B cell (primary cell): ENCODE results near the gene AP3D1. TPM values are rescaled to one million over a fixed set of nuclear protein-coding genes. Genes with fewer than 3 reads are reported as not detected.

Experiments
- ATAC-seq: fragments of 200-7000 bp; cut with Tn5 transposase; one replicate; pipeline ENCODE4 v1.10.0; 2021; ENCODE audit warnings: low read depth, mild to moderate bottlenecking, moderate number of reproducible peaks, moderate library complexity
- CTCF ChIA-PET: fragments of 350-600 bp; sonication (Branson Sonifier 250); formaldehyde crosslinking; loops from one replicate; lab custom pipeline; 2021; ENCODE audit warnings: antibody characterized with exemption, inconsistent platforms; lab: Charles Lee
- POLR2A ChIA-PET: fragments of 350-600 bp; sonication (Branson Sonifier 250); formaldehyde crosslinking; loops from one replicate; lab custom pipeline; 2021; ENCODE audit warnings: antibody characterized with exemption; lab: Charles Lee
- DNase-seq: peaks from one replicate; pipeline ENCODE4 v3.0.0; 2013
- H2AFZ ChIP-seq: 2 replicates; pipeline ENCODE4 v1.6.1; 2012; ENCODE audit warnings: mild to moderate bottlenecking, low read depth, low read length; ENCODE audit not compliant: insufficient read depth, poor library complexity, severe bottlenecking
- H3K27ac ChIP-seq, 2 donors: 1 replicate in 1 of 2; 2 replicates in 1 of 2; pipeline ENCODE4 v1.5.1; 2012 to 2013; ENCODE audit warnings: low read length in 2 of 2, mild to moderate bottlenecking in 2 of 2, moderate library complexity in 1 of 2
- H3K27me3 ChIP-seq, 4 experiments: fragments of 200-600 bp in 1 of 4; sonication (generic) in 1 of 4; replicated peaks in 1 of 4; 1 replicate in 2 of 4; 2 replicates in 2 of 4; pipeline versions ENCODE4 v1.6.1 to v1.7.0; 2013 to 2016; ENCODE audit warnings: low read length in 3 of 4, mild to moderate bottlenecking in 2 of 4, mixed read lengths in 1 of 4, moderate library complexity in 1 of 4; ENCODE audit not compliant: insufficient read depth in 4 of 4, control insufficient read depth in 3 of 4; ENCODE audit errors: control extremely low read depth in 1 of 4
- H3K36me3 ChIP-seq, 2 experiments: replicated peaks in 1 of 2; 1 replicate in 1 of 2; 2 replicates in 1 of 2; pipeline versions ENCODE4 v1.6.1 to v1.7.1; 2013; ENCODE audit warnings: low read length in 1 of 2; ENCODE audit not compliant: insufficient read depth in 2 of 2, control insufficient read depth in 1 of 2; ENCODE audit errors: control extremely low read depth in 1 of 2, extremely low read depth in 1 of 2
- H3K4me1 ChIP-seq, 2 donors: fragments of 200-600 bp in 1 of 2; sonication (generic) in 1 of 2; 1 replicate in 1 of 2; 2 replicates in 1 of 2; pipeline versions ENCODE4 v1.5.1 to v1.6.1; 2013 to 2017; ENCODE audit warnings: low read length in 2 of 2; ENCODE audit not compliant: control insufficient read depth in 2 of 2, insufficient read depth in 2 of 2
- H3K4me2 ChIP-seq: replicated peaks from 2 replicates; pipeline ENCODE3; 2012; ENCODE audit warnings: mild to moderate bottlenecking, low read depth, low read length; ENCODE audit not compliant: poor library complexity, severe bottlenecking
- H3K4me3 ChIP-seq, 5 experiments: fragments of 200-600 bp in 1 of 5; sonication (generic) in 1 of 5; 1 replicate in 3 of 5; 2 replicates in 2 of 5; pipeline versions ENCODE4 v1.5.1 to v1.7.0; 2011 to 2016; ENCODE audit warnings: low read length in 4 of 5, mild to moderate bottlenecking in 4 of 5, low read depth in 2 of 5, control low read depth in 1 of 5, moderate library complexity in 1 of 5; ENCODE audit not compliant: insufficient read depth in 1 of 5; ENCODE audit errors: control extremely low read depth in 1 of 5, extremely low read depth in 1 of 5
- H3K79me2 ChIP-seq: fragments of 200-600 bp; sonication (generic); one replicate; pipeline ENCODE4 v1.6.0; 2016; ENCODE audit warnings: low read length; ENCODE audit not compliant: control insufficient read depth, insufficient read depth
- H3K9ac ChIP-seq: fragments of 200-600 bp; sonication (generic); 2 replicates; pipeline ENCODE4 v1.6.1; 2017; ENCODE audit warnings: mild to moderate bottlenecking, low read length, moderate library complexity
- H3K9me3 ChIP-seq, 3 donors: one replicate each; pipeline versions ENCODE4 v1.6.1 to v1.7.1; 2013; ENCODE audit warnings: low read length in 2 of 3; ENCODE audit not compliant: control insufficient read depth in 2 of 3, insufficient read depth in 1 of 3; ENCODE audit errors: control extremely low read depth in 1 of 3
- H4K20me1 ChIP-seq: 2 replicates; pipeline ENCODE4 v1.6.0; 2012; ENCODE audit warnings: mild to moderate bottlenecking, low read length; ENCODE audit not compliant: insufficient read depth, control insufficient read depth, poor library complexity, severe bottlenecking
- H3K27ac Mint-ChIP-seq: one replicate; pipeline ENCODE4 v1.8.0; 2021; ENCODE audit warnings: mixed read lengths
- H3K27me3 Mint-ChIP-seq: one replicate; pipeline ENCODE4 v1.8.0; 2021; ENCODE audit warnings: mixed read lengths
- H3K4me1 Mint-ChIP-seq: one replicate; pipeline ENCODE4 v1.8.0; 2021; ENCODE audit warnings: mixed read lengths
- H3K4me3 Mint-ChIP-seq: one replicate; pipeline ENCODE4 v1.8.0; 2021; ENCODE audit warnings: mixed read lengths
- H3K9me3 Mint-ChIP-seq: one replicate; pipeline ENCODE4 v1.8.0; 2022; ENCODE audit warnings: mixed read lengths; ENCODE audit not compliant: insufficient read depth
- EZH2 ChIP-seq: IDR thresholded peaks from 2 replicates; pipeline ENCODE4 v1.6.1; 2012; ENCODE audit warnings: borderline replicate concordance, low read depth, mild to moderate bottlenecking, moderate library complexity, low read length; ENCODE audit not compliant: insufficient read depth, poor library complexity, severe bottlenecking
- WGBS: methylation state at CpG from one replicate; pipeline ENCODE4 v1.1.5; 2013; ENCODE audit warnings: missing lambda C conversion rate; ENCODE audit not compliant: insufficient coverage; 5-methylcytosine and 5-hydroxymethylcytosine counted together
- intact Hi-C: fragments of 100-400 bp; cut with micrococcal nuclease; formaldehyde crosslinking; loops from one replicate; pipeline ENCODE4 v1.10.0; 2022
- polyA plus RNA-seq: library from polyadenylated mRNA; depleted of rRNA; stranded (reverse); fragments of >200 nt; gene quantifications from 2 replicates; pipeline ENCODE4 v1.2.3, GENCODE V29; 2012
- total RNA-seq, 2 donors: library from RNA; stranded (reverse); fragments of 120-200 nt in 1 of 2; gene quantifications; 1 replicate in 1 of 2; 2 replicates in 1 of 2; pipeline versions ENCODE4 v1.2.3 to v1.2.4, GENCODE V29; 2013 to 2022
- TF ChIP-seq, protein P1 (sequence below): fragments of 200-600 bp; IDR thresholded peaks from one replicate; pipeline ENCODE4 v1.8.0; 2022; ENCODE audit warnings: antibody characterized with exemption, mild to moderate bottlenecking

AP3D1 gene
- total and polyA plus RNA-seq, 2 donors (not counting 1 experiment from before 2014, with no cell fraction given): 96.4 to 114 TPM

DNA sequence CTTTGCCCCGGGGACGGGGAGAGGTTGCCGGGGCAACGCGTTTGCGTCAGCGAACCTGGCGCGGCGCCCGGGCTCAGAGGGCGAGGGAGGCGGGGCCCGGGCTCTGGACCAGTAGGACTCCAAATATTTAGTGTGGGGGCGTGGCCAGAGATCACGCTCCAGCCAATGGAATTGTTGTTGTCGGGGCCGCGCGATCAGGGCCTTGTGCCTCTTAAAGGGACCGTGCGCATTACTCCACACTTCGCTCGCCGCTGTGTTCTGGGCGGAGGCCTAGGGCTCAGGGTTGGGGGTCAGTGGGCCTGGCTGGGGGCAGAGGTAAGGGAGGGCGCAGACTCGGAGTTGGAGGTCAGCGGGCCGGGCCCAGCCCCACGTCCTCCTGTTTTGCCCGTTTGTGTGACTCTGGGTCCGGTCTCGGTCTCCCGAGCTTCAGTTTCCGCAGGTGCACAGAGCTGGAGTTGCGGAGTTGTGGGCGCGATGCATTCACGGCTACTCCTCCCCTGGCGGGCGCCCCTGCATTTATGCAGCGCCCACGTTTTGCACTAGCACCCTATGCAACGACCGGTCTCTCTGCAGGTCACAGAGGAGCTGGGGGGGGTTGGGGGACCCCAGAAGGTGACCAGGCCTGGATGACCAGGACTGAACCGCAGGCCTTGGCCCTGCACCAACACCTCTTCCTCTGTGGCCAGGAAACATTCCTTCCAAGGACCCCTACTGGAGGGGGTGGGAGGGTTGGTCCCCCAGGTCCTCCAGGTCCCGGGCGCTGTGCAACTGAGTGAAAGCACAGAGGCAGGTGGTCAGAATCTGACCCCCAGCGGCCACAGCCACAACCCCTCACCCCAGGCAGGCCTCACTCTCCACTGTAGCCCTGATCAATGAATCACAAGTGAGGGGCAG lies 89.6 kb downstream of the AP3D1 start:
- ChIA-PET CTCF (interaction anchor here (0.7 to 1.0 kb wide), 3 partner anchors 9 to 28 kb away, joined by 3 to 4 read pairs (median 3); no protein-coding TSS in a partner anchor), POLR2A (interaction anchor here (0.5 to 4.3 kb wide), 8 partner anchors 9 to 241 kb away, joined by 3 to 41 read pairs (median 6); partner anchors contain the start of genes IZUMO4, MKNK2 and MOB3A)
- peak overlapping the region; percentile 92 to 97 for H3K27ac ChIP-seq
- intact Hi-C loops: loop anchor here (1.0 kb wide), 2 partner anchors 10 to 35 kb away; partner anchors contain the start of genes IZUMO4, MKNK2 and MOB3A
- peak overlapping the region; percentile 87 for H2AFZ ChIP-seq
- Mint-ChIP-seq H3K27ac (peak overlapping the region; percentile 95), H3K4me1 (peaks cover 44% of the 10 kb centered on the region), H3K27me3 (no peaks in the 10 kb centered on the region), H3K4me3 (peak overlapping the region; percentile 95), H3K9me3 (no peaks in the 10 kb centered on the region)
- TF ChIP-seq, protein P1, sequence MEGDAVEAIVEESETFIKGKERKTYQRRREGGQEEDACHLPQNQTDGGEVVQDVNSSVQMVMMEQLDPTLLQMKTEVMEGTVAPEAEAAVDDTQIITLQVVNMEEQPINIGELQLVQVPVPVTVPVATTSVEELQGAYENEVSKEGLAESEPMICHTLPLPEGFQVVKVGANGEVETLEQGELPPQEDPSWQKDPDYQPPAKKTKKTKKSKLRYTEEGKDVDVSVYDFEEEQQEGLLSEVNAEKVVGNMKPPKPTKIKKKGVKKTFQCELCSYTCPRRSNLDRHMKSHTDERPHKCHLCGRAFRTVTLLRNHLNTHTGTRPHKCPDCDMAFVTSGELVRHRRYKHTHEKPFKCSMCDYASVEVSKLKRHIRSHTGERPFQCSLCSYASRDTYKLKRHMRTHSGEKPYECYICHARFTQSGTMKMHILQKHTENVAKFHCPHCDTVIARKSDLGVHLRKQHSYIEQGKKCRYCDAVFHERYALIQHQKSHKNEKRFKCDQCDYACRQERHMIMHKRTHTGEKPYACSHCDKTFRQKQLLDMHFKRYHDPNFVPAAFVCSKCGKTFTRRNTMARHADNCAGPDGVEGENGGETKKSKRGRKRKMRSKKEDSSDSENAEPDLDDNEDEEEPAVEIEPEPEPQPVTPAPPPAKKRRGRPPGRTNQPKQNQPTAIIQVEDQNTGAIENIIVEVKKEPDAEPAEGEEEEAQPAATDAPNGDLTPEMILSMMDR: no peak
- TF ChIP-seq EZH2: no peak
- H3K27me3 ChIP-seq: no peaks in the 10 kb centered on the region
- H3K4me1 ChIP-seq: peaks cover 30 to 67% of the 10 kb centered on the region in 2 donors
- WGBS: 2% methylated on average over 47 of the region's 50 CpGs
- peak overlapping the region; percentile 8 to 94 (median 84) for H3K4me3 ChIP-seq
- H3K4me2 ChIP-seq: peak overlapping the region; percentile 98
- H3K9me3 ChIP-seq: no peaks in the 10 kb centered on the region
- H3K36me3 ChIP-seq: no peaks in the 10 kb centered on the region
- no peaks in the 10 kb centered on the region for H4K20me1 ChIP-seq
- DNase-seq (peak; percentile 99), ATAC-seq (peak; percentile 92)
- H3K79me2 ChIP-seq: peaks cover 61% of the 10 kb centered on the region
- peak overlapping the region; percentile 89 for H3K9ac ChIP-seq
